HepG2 (cell line): ENCODE data around the gene STMN3. TPM values are rescaled to one million over a fixed set of nuclear protein-coding genes. Genes with fewer than 3 reads are reported as not detected.

Experiments used
- ARID3A ChIP-seq: IDR thresholded peaks from 2 replicates; pipeline ENCODE4 v1.6.1; 2012; ENCODE audit warnings: low read depth, low read length, improper control_type of control experiment
- ATF7-NPFF ChIP-seq: sonication (generic); formaldehyde crosslinking; IDR thresholded peaks from 2 replicates; pipeline ENCODE4 v1.8.1; 2023; ENCODE audit warnings: mild to moderate bottlenecking, low read depth, missing genetic modification reagents, moderate library complexity
- CENPT ChIP-seq: sonication (generic); formaldehyde crosslinking; IDR thresholded peaks from 2 replicates; pipeline ENCODE4 v1.8.0; 2022; ENCODE audit warnings: low read depth, mild to moderate bottlenecking, moderate library complexity, missing genetic modification reagents
- GLI4 ChIP-seq: sonication (generic); formaldehyde crosslinking; IDR thresholded peaks from 2 replicates; pipeline ENCODE4 v1.5.1; 2020; ENCODE audit warnings: missing genetic modification reagents, mild to moderate bottlenecking, moderate library complexity, borderline replicate concordance
- GPN1 ChIP-seq: sonication (generic); formaldehyde crosslinking; IDR thresholded peaks from 2 replicates; pipeline ENCODE4 v1.5.1; 2020; ENCODE audit warnings: missing genetic modification reagents, borderline replicate concordance
- HNRNPLL ChIP-seq: fragments of 200-400 bp; formaldehyde crosslinking; IDR thresholded peaks from 2 replicates; pipeline ENCODE4 v1.6.1; 2017; ENCODE audit warnings: mild to moderate bottlenecking, low read depth, low read length; ENCODE audit not compliant: poor library complexity, severe bottlenecking
- KDM2A ChIP-seq: sonication (generic); formaldehyde crosslinking; IDR thresholded peaks from 2 replicates; pipeline ENCODE4 v1.4.0; 2020; ENCODE audit warnings: low read depth, missing genetic modification reagents, borderline replicate concordance
- KLF15 ChIP-seq: sonication (generic); formaldehyde crosslinking; IDR thresholded peaks from 2 replicates; pipeline ENCODE4 v1.8.1; 2023; ENCODE audit warnings: borderline replicate concordance, mild to moderate bottlenecking, inconsistent platforms, missing genetic modification reagents, mixed read lengths
- MEF2D ChIP-seq: sonication (generic); formaldehyde crosslinking; IDR thresholded peaks from 2 replicates; pipeline ENCODE4 v1.5.1; 2020; ENCODE audit warnings: mild to moderate bottlenecking, missing genetic modification reagents
- MEIS1 ChIP-seq: sonication (generic); formaldehyde crosslinking; IDR thresholded peaks from 2 replicates; pipeline ENCODE4 v1.9.0; 2021; ENCODE audit warnings: mild to moderate bottlenecking, missing genetic modification reagents, moderate library complexity, borderline replicate concordance
- MIXL1 ChIP-seq: IDR thresholded peaks from 2 replicates; pipeline ENCODE4 v1.6.1; 2016
- NBN ChIP-seq: fragments of 450-650 bp; conservative IDR thresholded peaks from 2 replicates; pipeline ENCODE4 v1.6.1; 2017
- PRMT3 ChIP-seq: sonication (generic); formaldehyde crosslinking; IDR thresholded peaks from 2 replicates; pipeline ENCODE4 v1.8.1; 2022; ENCODE audit warnings: low read depth, mild to moderate bottlenecking, moderate library complexity, missing genetic modification reagents, borderline replicate concordance
- SAP130 ChIP-seq: IDR thresholded peaks from 2 replicates; pipeline ENCODE4 v1.6.1; 2016; ENCODE audit warnings: low read depth
- ZBTB37 ChIP-seq: sonication (generic); formaldehyde crosslinking; IDR thresholded peaks from 2 replicates; pipeline ENCODE4 v1.4.0; 2020; ENCODE audit warnings: mild to moderate bottlenecking, missing genetic modification reagents
- ZNF18 ChIP-seq: sonication (generic); formaldehyde crosslinking; IDR thresholded peaks from 2 replicates; pipeline ENCODE4 v1.8.0; 2022; ENCODE audit warnings: mild to moderate bottlenecking, missing genetic modification reagents; ENCODE audit not compliant: insufficient replicate concordance
- ZNF569 ChIP-seq: sonication (generic); formaldehyde crosslinking; IDR thresholded peaks from 2 replicates; pipeline ENCODE4 v1.5.0; 2020; ENCODE audit warnings: mild to moderate bottlenecking, missing genetic modification reagents, moderate library complexity, borderline replicate concordance
- polyA plus RNA-seq, 8 experiments: library from polyadenylated mRNA; depleted of rRNA in 3 of 8; stranded (reverse) in 7 of 8; unstranded in 1 of 8; fragments of >200 nt; fragmentation: Illumina TruSeq in 4 of 8; extraction: Trizol in 4 of 8; gene quantifications; 2 replicates each; pipeline versions ENCODE4 v1.2.1 to v1.2.3, GENCODE V29; 2011 to 2016; ENCODE audit warnings: low read depth in 4 of 8, missing spikeins in 1 of 8, mixed read lengths in 1 of 8; ENCODE audit not compliant: insufficient read depth in 1 of 8
- total RNA-seq, 5 experiments: library from RNA; depleted of rRNA; stranded (reverse); fragments of >200 nt; fragmentation: Illumina TruSeq; extraction: Trizol; gene quantifications; 2 replicates each; pipeline ENCODE4 v1.2.3, GENCODE V29; 2016; ENCODE audit warnings: low read depth in 1 of 5
- TF ChIP-seq, protein P1 (sequence below): IDR thresholded peaks from 2 replicates; pipeline ENCODE4 v1.6.1; 2016; ENCODE audit warnings: missing genetic modification reagents, missing compliant biosample characterization
- TF ChIP-seq, protein P2 (sequence below): sonication (generic); formaldehyde crosslinking; IDR thresholded peaks from 2 replicates; pipeline ENCODE4 v1.8.0; 2022; ENCODE audit warnings: missing genetic modification reagents, mild to moderate bottlenecking, moderate library complexity, borderline replicate concordance

The STMN3 gene
- total and polyA plus RNA-seq, 2 of the 13 experiments (the other 11 are each of a cell fraction or from before 2014, with no cell fraction given): 21.0 to 48.3 TPM

- TF ChIP-seq HNRNPLL (peak; percentile 45), NBN (no peak), ZNF569 (CRISPR knock-in tag) (no peak), SAP130 (CRISPR knock-in tag) (peak; percentile 29), GPN1 (no peak), GLI4 (0 out of 2 replicates have a peak, but pooled peaks have one; percentile 21), KDM2A (CRISPR knock-in tag) (peak; percentile 63; the same call in 1 of the 2 replicates), ZNF18 (CRISPR knock-in tag) (no peak), MEIS1 (CRISPR knock-in tag) (no peak), CENPT (CRISPR knock-in tag) (0 out of 2 replicates have a peak, but pooled peaks have one; percentile 0), KLF15 (CRISPR knock-in tag) (no peak), MEF2D (CRISPR knock-in tag) (peak; percentile 30; the same call in 1 of the 2 replicates), MIXL1 (CRISPR knock-in tag) (no peak), ARID3A (0 out of 2 replicates have a peak, but pooled peaks have one; percentile 16), ZBTB37 (CRISPR knock-in tag) (peak; percentile 54; the same call in 1 of the 2 replicates), PRMT3 (CRISPR knock-in tag) (no peak; the same call in 1 of the 2 replicates), ATF7-NPFF (0 out of 2 replicates have a peak, but pooled peaks have one; percentile 71)
- TF ChIP-seq, protein P1, sequence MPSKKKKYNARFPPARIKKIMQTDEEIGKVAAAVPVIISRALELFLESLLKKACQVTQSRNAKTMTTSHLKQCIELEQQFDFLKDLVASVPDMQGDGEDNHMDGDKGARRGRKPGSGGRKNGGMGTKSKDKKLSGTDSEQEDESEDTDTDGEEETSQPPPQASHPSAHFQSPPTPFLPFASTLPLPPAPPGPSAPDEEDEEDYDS (CRISPR knock-in tag): 0 out of 2 replicates have a peak, but pooled peaks have one; percentile 21
- TF ChIP-seq, protein P2, sequence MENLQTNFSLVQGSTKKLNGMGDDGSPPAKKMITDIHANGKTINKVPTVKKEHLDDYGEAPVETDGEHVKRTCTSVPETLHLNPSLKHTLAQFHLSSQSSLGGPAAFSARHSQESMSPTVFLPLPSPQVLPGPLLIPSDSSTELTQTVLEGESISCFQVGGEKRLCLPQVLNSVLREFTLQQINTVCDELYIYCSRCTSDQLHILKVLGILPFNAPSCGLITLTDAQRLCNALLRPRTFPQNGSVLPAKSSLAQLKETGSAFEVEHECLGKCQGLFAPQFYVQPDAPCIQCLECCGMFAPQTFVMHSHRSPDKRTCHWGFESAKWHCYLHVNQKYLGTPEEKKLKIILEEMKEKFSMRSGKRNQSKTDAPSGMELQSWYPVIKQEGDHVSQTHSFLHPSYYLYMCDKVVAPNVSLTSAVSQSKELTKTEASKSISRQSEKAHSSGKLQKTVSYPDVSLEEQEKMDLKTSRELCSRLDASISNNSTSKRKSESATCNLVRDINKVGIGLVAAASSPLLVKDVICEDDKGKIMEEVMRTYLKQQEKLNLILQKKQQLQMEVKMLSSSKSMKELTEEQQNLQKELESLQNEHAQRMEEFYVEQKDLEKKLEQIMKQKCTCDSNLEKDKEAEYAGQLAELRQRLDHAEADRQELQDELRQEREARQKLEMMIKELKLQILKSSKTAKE (CRISPR knock-in tag): 0 out of 2 replicates have a peak, but pooled peaks have one; percentile 13
Observed at GRCh38 chr20:63625771-63626423, 27.3 kb downstream of the STMN3 start (continued).
